Hepatocyte (in vitro differentiated cells): ENCODE data around the gene DGKD. TPM values are rescaled to one million over a fixed set of nuclear protein-coding genes. Genes with fewer than 3 reads are reported as not detected.

Source experiments
- DNase-seq: peaks from one replicate; pipeline ENCODE4 v3.0.0-alpha.2; 2016; ENCODE audit warnings: low spot score
- H2AFZ ChIP-seq: fragments of 200-600 bp; sonication (generic); 2 replicates; pipeline ENCODE4 v1.6.0; 2016; ENCODE audit warnings: antibody characterized with exemption, mild to moderate bottlenecking
- H3K27ac ChIP-seq: fragments of 200-600 bp; sonication (generic); 2 replicates; pipeline ENCODE4 v1.5.1; 2016; ENCODE audit warnings: mild to moderate bottlenecking
- H3K27me3 ChIP-seq: fragments of 200-600 bp; sonication (generic); 2 replicates; pipeline ENCODE4 v1.6.1; 2016
- H3K36me3 ChIP-seq: fragments of 200-600 bp; sonication (generic); replicated peaks from 2 replicates; pipeline ENCODE4 v1.5.1; 2016; ENCODE audit warnings: low read depth; ENCODE audit not compliant: insufficient read depth
- H3K4me1 ChIP-seq: fragments of 200-600 bp; sonication (generic); 2 replicates; pipeline ENCODE4 v1.5.1; 2016; ENCODE audit warnings: mild to moderate bottlenecking, moderate library complexity; ENCODE audit not compliant: insufficient read depth
- H3K4me2 ChIP-seq: fragments of 200-600 bp; sonication (generic); 2 replicates; pipeline ENCODE4 v1.6.0; 2016
- H3K4me3 ChIP-seq: fragments of 200-600 bp; sonication (generic); 2 replicates; pipeline ENCODE4 v1.5.1; 2016; ENCODE audit warnings: mild to moderate bottlenecking
- H3K79me2 ChIP-seq: fragments of 200-600 bp; sonication (generic); 2 replicates; pipeline ENCODE4 v1.6.0; 2017; ENCODE audit warnings: mild to moderate bottlenecking
- H3K9me2 ChIP-seq: fragments of 200-600 bp; sonication (generic); replicated peaks from 2 replicates; pipeline ENCODE4 v1.6.0; 2017; ENCODE audit warnings: mild to moderate bottlenecking; ENCODE audit not compliant: insufficient read depth
- H3K9me3 ChIP-seq: fragments of 200-600 bp; sonication (generic); 2 replicates; pipeline ENCODE4 v1.5.1; 2016; ENCODE audit warnings: low read depth, mild to moderate bottlenecking
- H4K20me1 ChIP-seq: fragments of 200-600 bp; sonication (generic); 2 replicates; pipeline ENCODE4 v1.6.0; 2016; ENCODE audit warnings: mild to moderate bottlenecking; ENCODE audit not compliant: insufficient read depth, poor library complexity, severe bottlenecking
- CTCF ChIP-seq: fragments of 200-600 bp; sonication (generic); IDR thresholded peaks from 2 replicates; pipeline ENCODE4 v1.5.1; 2016; ENCODE audit warnings: antibody characterized with exemption, mild to moderate bottlenecking; ENCODE audit not compliant: poor library complexity
- EZH2 ChIP-seq: fragments of 200-600 bp; sonication (generic); IDR thresholded peaks from 2 replicates; pipeline ENCODE4 v1.6.1; 2016; ENCODE audit warnings: antibody characterized with exemption, mild to moderate bottlenecking, borderline replicate concordance
- EZH2phosphoT487 ChIP-seq: fragments of 200-600 bp; sonication (generic); IDR thresholded peaks from one replicate; pipeline ENCODE4 v1.6.1; 2018; ENCODE audit warnings: antibody characterized with exemption, mild to moderate bottlenecking, low read depth, moderate library complexity; ENCODE audit not compliant: unreplicated experiment, severe bottlenecking
- WGBS: methylation state at CpG from one replicate; pipeline ENCODE4 v1.1.6; 2016; ENCODE audit warnings: low lambda C conversion rate; ENCODE audit errors: missing lambda C conversion rate; 5-methylcytosine and 5-hydroxymethylcytosine counted together
- polyA plus RNA-seq: library from polyadenylated mRNA; unstranded; fragments of >200 nt; fragmentation: Nextera tagmentation; extraction: Ambion mirVana; gene quantifications from 2 replicates; pipeline ENCODE4 v1.2.1, GENCODE V29; 2016
- total RNA-seq: library from RNA; depleted of rRNA; stranded (reverse); fragments of >200 nt; gene quantifications from 2 replicates; pipeline ENCODE4 v1.2.3, GENCODE V29; 2014

DGKD gene
- total and polyA plus RNA-seq, 2 experiments from 2014 or later, result 14.2 to 14.3 TPM

- 73% methylated on average over 4 of the region's 4 CpGs for WGBS
- H3K27ac ChIP-seq, result peak overlapping the region; percentile 66
- H4K20me1 ChIP-seq, result no peaks in the 10 kb centered on the region
- H3K79me2 ChIP-seq, result no peaks in the 10 kb centered on the region
- no peak overlapping the region for H3K4me2 ChIP-seq
- H3K4me3 ChIP-seq, result no peak overlapping the region
- no peak for TF ChIP-seq CTCF
- TF ChIP-seq EZH2, result no peak
- TF ChIP-seq EZH2phosphoT487, result no peak
- H3K9me2 ChIP-seq, result no peaks in the 10 kb centered on the region
- no peaks in the 10 kb centered on the region for H3K9me3 ChIP-seq
- no peak overlapping the region for H2AFZ ChIP-seq
- peaks cover 5% of the 10 kb centered on the region for H3K4me1 ChIP-seq
- H3K27me3 ChIP-seq, result no peaks in the 10 kb centered on the region
- H3K36me3 ChIP-seq, result no peaks in the 10 kb centered on the region
- DNase-seq, result no peak
Observed at GRCh38 chr2:233486778-233487552, 132.7 kb downstream of the DGKD start.

GRCh38 chr2:233487748-233488345 is 133.6 kb downstream of the DGKD start:
- no peaks in the 10 kb centered on the region for H3K9me3 ChIP-seq
- H4K20me1 ChIP-seq, result no peaks in the 10 kb centered on the region
- H3K27me3 ChIP-seq, result no peaks in the 10 kb centered on the region
- H3K36me3 ChIP-seq, result no peaks in the 10 kb centered on the region
- H3K4me2 ChIP-seq, result no peak overlapping the region
- 90% methylated on average over 9 of the region's 9 CpGs for WGBS
- no peak for DNase-seq
- H3K9me2 ChIP-seq, result no peaks in the 10 kb centered on the region
- TF ChIP-seq EZH2, result no peak
- H3K4me3 ChIP-seq, result no peak overlapping the region
- no peak overlapping the region for H2AFZ ChIP-seq
- no peaks in the 10 kb centered on the region for H3K79me2 ChIP-seq
- H3K27ac ChIP-seq, result peak overlapping the region; percentile 24
- peaks cover 5% of the 10 kb centered on the region for H3K4me1 ChIP-seq

- Histone ChIP-seq H4K20me1 (no peaks in the 10 kb centered on the region), H3K27ac (no peak overlapping the region), H3K4me2 (no peak overlapping the region), H3K27me3 (no peaks in the 10 kb centered on the region), H3K4me1 (peaks cover 5% of the 10 kb centered on the region), H3K9me3 (no peaks in the 10 kb centered on the region), H3K79me2 (no peaks in the 10 kb centered on the region), H2AFZ (no peak overlapping the region), H3K36me3 (no peaks in the 10 kb centered on the region), H3K4me3 (no peak overlapping the region), H3K9me2 (no peaks in the 10 kb centered on the region)
- TF ChIP-seq CTCF (no peak), EZH2 (no peak), EZH2phosphoT487 (no peak)
- 90% methylated on average over 10 of the region's 10 CpGs for WGBS
- DNase-seq, result no peak
Observed at GRCh38 chr2:233489143-233489542, 134.8 kb downstream of the DGKD start.

GRCh38 chr2:233489666-233490065 is 135.4 kb downstream of the DGKD start:
- H3K9me3 ChIP-seq, result no peaks in the 10 kb centered on the region
- H4K20me1 ChIP-seq, result no peaks in the 10 kb centered on the region
- no peaks in the 10 kb centered on the region for H3K9me2 ChIP-seq
- no peaks in the 10 kb centered on the region for H3K27me3 ChIP-seq
- no peak for DNase-seq
- peaks cover 5% of the 10 kb centered on the region for H3K4me1 ChIP-seq
- H3K4me2 ChIP-seq, result no peak overlapping the region
- no peak for TF ChIP-seq EZH2
- TF ChIP-seq EZH2phosphoT487, result no peak
- TF ChIP-seq CTCF, result no peak
- no peak overlapping the region for H3K27ac ChIP-seq
- no peaks in the 10 kb centered on the region for H3K36me3 ChIP-seq
- H3K79me2 ChIP-seq, result no peaks in the 10 kb centered on the region
- no peak overlapping the region for H3K4me3 ChIP-seq
- WGBS, result 97% methylated on average over 6 of the region's 6 CpGs
- H2AFZ ChIP-seq, result no peak overlapping the region
